ENCODE results near the gene TMBIM1.
"Not testable (repeated sequence)": the region's sequence is repeated elsewhere in the genome, so short reads cannot be mapped to it uniquely, and the experiment has no call there.

The TMBIM1 gene

GRCh38 chr2:218315397-218315796, 23.1 kb upstream of the TMBIM1 start:
- H3K9me3 ChIP-seq (ENCODE audit: control insufficient read depth, low read length): no peaks in the 10 kb centered on the region
- no peak for DNase-seq (ENCODE audit: low read depth)
- peaks cover 6% of the 10 kb centered on the region for H3K27me3 ChIP-seq (replicated peaks; ENCODE audit: control insufficient read depth, insufficient read depth, low read length)
- H3K4me3 ChIP-seq (ENCODE audit: low read length): no peak overlapping the region
- H3K36me3 ChIP-seq (ENCODE audit: control insufficient read depth, insufficient read depth, low read length, severe bottlenecking): no peaks in the 10 kb centered on the region
- no peaks in the 10 kb centered on the region for H3K4me1 ChIP-seq (ENCODE audit: control insufficient read depth, insufficient read depth, low read length)
- H3K9ac ChIP-seq (ENCODE audit: low read length): no peak overlapping the region

- H3K9ac ChIP-seq (ENCODE audit: low read length); H3K27me3 ChIP-seq (replicated peaks; ENCODE audit: control insufficient read depth, insufficient read depth, low read length); DNase-seq (ENCODE audit: low read depth); H3K4me1 ChIP-seq (ENCODE audit: control insufficient read depth, insufficient read depth, low read length); H3K4me3 ChIP-seq (ENCODE audit: low read length); H3K36me3 ChIP-seq (ENCODE audit: control insufficient read depth, insufficient read depth, low read length, severe bottlenecking); H3K9me3 ChIP-seq (ENCODE audit: control insufficient read depth, low read length): not testable (repeated sequence)
These were observed 22.5 kb upstream of the TMBIM1 start for GRCh38 chr2:218314764-218315163.

DNA sequence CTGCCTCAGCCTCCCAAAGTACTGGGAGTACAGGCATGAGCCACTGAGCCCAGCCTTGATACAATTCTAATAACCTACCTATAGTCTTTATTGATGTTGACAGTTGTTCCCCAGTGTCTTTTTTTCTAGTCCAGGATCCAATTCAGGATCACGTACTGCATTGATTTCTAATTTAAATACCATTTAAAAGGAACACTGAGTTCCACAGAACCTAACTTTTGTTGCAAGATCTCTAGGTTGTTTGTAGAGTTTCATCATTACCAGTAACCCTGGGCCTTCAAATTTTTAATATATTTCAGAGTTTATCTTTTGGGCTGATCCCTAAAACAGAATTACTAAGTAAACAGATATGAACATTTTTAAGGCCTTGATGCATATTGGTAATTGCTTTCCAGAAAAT, 21.1 kb upstream of the TMBIM1 start:
- DNase-seq (ENCODE audit: low read depth): no peak
- peaks cover 6% of the 10 kb centered on the region for H3K27me3 ChIP-seq (replicated peaks; ENCODE audit: control insufficient read depth, insufficient read depth, low read length)
- H3K4me3 ChIP-seq (ENCODE audit: low read length): no peak overlapping the region
- H3K36me3 ChIP-seq (ENCODE audit: control insufficient read depth, insufficient read depth, low read length, severe bottlenecking): no peaks in the 10 kb centered on the region
- no peaks in the 10 kb centered on the region for H3K4me1 ChIP-seq (ENCODE audit: control insufficient read depth, insufficient read depth, low read length)
- no peaks in the 10 kb centered on the region for H3K9me3 ChIP-seq (ENCODE audit: control insufficient read depth, low read length)
- H3K9ac ChIP-seq (ENCODE audit: low read length): no peak overlapping the region

DNA sequence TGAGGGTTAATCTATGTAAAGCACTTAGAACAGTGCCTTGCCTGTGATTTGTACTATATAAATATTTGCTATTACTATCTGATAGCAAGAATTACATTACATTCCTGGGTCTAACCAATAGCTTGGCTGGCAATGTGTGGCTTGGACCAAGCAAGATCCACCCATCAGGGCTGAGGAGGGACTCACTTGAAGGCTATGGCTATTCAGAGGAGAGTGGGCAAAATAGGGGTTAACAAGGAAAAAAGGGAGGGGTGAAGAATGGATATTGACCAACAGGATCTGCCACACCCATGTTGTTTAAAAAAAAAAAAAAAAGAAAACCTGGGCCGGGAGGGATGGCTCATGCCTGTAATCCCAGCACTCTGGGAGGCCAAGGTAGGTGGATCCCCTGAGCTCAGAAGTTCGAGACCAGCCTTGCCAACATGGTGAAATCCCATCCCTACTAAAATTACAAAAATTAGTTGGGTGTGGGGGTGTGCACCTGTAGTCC, 20.0 kb upstream of the TMBIM1 start:
- Histone ChIP-seq H3K27me3 (replicated peaks; ENCODE audit: control insufficient read depth, insufficient read depth, low read length) (peaks cover 3% of the 10 kb centered on the region), H3K4me1 (ENCODE audit: control insufficient read depth, insufficient read depth, low read length) (no peaks in the 10 kb centered on the region), H3K9me3 (ENCODE audit: control insufficient read depth, low read length) (no peaks in the 10 kb centered on the region), H3K9ac (ENCODE audit: low read length) (no peak overlapping the region), H3K4me3 (ENCODE audit: low read length) (no peak overlapping the region), H3K36me3 (ENCODE audit: control insufficient read depth, insufficient read depth, low read length, severe bottlenecking) (no peaks in the 10 kb centered on the region)
- DNase-seq (ENCODE audit: low read depth): no peak

- DNase-seq (ENCODE audit: low read depth); H3K9me3 ChIP-seq (ENCODE audit: control insufficient read depth, low read length); H3K4me3 ChIP-seq (ENCODE audit: low read length); H3K4me1 ChIP-seq (ENCODE audit: control insufficient read depth, insufficient read depth, low read length); H3K9ac ChIP-seq (ENCODE audit: low read length); H3K36me3 ChIP-seq (ENCODE audit: control insufficient read depth, insufficient read depth, low read length, severe bottlenecking); H3K27me3 ChIP-seq (replicated peaks; ENCODE audit: control insufficient read depth, insufficient read depth, low read length): not testable (repeated sequence)
These were observed 19.4 kb upstream of the TMBIM1 start for GRCh38 chr2:218311541-218312266.

DNA sequence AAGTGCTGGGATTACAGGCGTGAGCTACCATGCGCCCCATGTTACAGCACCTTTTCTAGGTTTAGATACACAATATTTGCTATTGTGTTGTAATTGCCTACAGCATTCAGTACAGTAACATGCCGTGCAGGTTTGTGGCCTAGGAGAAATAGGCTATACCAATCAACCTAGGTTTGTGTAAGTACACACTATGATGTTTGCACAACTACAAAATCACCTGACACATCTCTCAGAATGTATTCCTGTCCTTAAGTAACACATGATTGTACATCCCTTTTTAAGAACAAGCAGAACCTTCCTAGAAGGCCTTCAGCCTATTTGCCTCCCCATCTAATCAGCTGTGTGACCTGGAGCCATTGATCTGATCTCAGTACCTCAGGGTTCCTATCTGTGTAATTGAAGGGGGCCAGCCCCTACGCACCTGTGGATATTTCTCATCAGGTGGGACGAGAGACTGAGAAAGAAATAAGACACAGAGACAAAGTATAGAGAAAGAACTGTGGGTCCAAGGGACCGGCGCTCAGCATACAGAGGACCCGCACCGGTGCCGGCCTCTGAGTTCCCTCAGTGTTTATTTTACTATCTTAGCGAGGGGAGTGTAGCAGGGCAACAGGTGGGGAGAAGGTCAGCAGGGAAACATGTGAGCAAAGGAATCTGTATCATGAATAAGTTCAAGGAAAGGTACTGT, 18.7 kb upstream of the TMBIM1 start:
- no peak for DNase-seq (ENCODE audit: low read depth)
- H3K4me3 ChIP-seq (ENCODE audit: low read length): no peak overlapping the region
- no peaks in the 10 kb centered on the region for H3K4me1 ChIP-seq (ENCODE audit: control insufficient read depth, insufficient read depth, low read length)

GRCh38 chr2:218307415-218308090, 15.2 kb upstream of the TMBIM1 start:
- no peaks in the 10 kb centered on the region for H3K9me3 ChIP-seq (ENCODE audit: control insufficient read depth, low read length)
- DNase-seq (ENCODE audit: low read depth): no peak
- H3K4me1 ChIP-seq (ENCODE audit: control insufficient read depth, insufficient read depth, low read length): no peaks in the 10 kb centered on the region
- H3K27me3 ChIP-seq (replicated peaks; ENCODE audit: control insufficient read depth, insufficient read depth, low read length): peaks cover 6% of the 10 kb centered on the region
- H3K9ac ChIP-seq (ENCODE audit: low read length): no peak overlapping the region
- no peak overlapping the region for H3K4me3 ChIP-seq (ENCODE audit: low read length)
- no peaks in the 10 kb centered on the region for H3K36me3 ChIP-seq (ENCODE audit: control insufficient read depth, insufficient read depth, low read length, severe bottlenecking)

More for the DNA sequence above, 18.7 kb upstream of the TMBIM1 start:
- Histone ChIP-seq H3K27me3 (replicated peaks; ENCODE audit: control insufficient read depth, insufficient read depth, low read length) (peaks cover 3% of the 10 kb centered on the region), H3K36me3 (ENCODE audit: control insufficient read depth, insufficient read depth, low read length, severe bottlenecking) (no peaks in the 10 kb centered on the region), H3K9ac (ENCODE audit: low read length) (no peak overlapping the region), H3K9me3 (ENCODE audit: control insufficient read depth, low read length) (no peaks in the 10 kb centered on the region)

DNA sequence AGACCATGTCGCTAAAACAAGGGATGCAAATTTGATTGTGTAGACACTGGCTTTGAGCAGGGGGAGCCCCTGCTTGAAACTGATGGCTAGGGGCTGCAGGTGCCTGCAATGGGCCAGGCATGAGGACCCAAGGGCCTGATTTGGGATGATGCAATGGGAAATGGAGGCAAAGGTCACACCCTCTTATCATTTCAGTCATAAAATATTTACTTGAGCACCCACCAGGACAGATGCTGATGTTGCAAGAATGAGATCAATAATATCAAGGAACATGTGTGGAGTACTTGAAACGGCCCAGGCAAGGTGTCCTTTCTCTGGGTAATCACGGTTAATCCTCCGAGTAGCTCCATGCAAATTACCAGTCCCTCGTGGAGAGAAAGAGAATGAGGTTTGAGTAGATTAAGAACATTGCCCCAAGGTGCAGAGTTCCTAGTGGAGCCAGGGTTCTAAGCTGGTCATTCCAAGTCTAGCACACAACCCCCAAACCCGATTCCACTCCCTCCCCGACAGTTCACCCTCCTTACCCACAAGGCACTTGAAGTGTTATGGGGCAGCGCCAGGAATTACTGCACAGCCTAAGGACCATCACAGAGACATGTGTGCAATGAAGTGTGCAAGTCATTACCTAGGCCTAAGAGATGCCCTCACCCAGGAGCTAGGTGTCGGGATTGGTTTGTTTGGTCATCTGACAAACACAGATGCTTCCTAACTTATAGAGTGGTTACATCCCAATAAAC, 14.0 kb upstream of the TMBIM1 start:
- Histone ChIP-seq H3K4me1 (ENCODE audit: control insufficient read depth, insufficient read depth, low read length) (no peaks in the 10 kb centered on the region), H3K9me3 (ENCODE audit: control insufficient read depth, low read length) (no peaks in the 10 kb centered on the region), H3K9ac (ENCODE audit: low read length) (no peak overlapping the region), H3K4me3 (ENCODE audit: low read length) (no peak overlapping the region), H3K36me3 (ENCODE audit: control insufficient read depth, insufficient read depth, low read length, severe bottlenecking) (no peaks in the 10 kb centered on the region), H3K27me3 (replicated peaks; ENCODE audit: control insufficient read depth, insufficient read depth, low read length) (peaks cover 6% of the 10 kb centered on the region)
- no peak for DNase-seq (ENCODE audit: low read depth)

DNA sequence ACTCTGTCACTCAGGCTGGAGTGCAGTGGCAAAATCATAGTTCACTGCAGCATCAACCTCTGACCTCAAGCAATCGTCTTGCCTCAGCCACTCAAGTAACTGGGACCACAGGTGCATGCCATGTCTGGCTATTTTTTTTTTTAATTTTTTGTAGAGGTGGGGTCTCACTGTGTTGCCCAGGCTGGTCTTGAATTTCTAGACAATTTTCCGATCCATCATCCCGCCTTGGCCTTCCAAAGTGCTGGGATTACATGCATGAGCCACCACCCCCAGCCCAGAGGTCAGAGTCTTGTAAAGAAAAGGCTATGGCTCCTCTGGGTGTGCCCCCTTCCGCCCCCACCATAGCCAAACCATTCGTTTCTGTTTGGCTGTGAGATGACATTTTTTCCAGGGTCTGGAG, 13.1 kb upstream of the TMBIM1 start:
- no peak for DNase-seq (ENCODE audit: low read depth)
- Histone ChIP-seq H3K36me3 (ENCODE audit: control insufficient read depth, insufficient read depth, low read length, severe bottlenecking) (no peaks in the 10 kb centered on the region), H3K9me3 (ENCODE audit: control insufficient read depth, low read length) (no peaks in the 10 kb centered on the region), H3K4me1 (ENCODE audit: control insufficient read depth, insufficient read depth, low read length) (no peaks in the 10 kb centered on the region), H3K27me3 (replicated peaks; ENCODE audit: control insufficient read depth, insufficient read depth, low read length) (peaks cover 6% of the 10 kb centered on the region), H3K4me3 (ENCODE audit: low read length) (no peak overlapping the region), H3K9ac (ENCODE audit: low read length) (no peak overlapping the region)

DNA sequence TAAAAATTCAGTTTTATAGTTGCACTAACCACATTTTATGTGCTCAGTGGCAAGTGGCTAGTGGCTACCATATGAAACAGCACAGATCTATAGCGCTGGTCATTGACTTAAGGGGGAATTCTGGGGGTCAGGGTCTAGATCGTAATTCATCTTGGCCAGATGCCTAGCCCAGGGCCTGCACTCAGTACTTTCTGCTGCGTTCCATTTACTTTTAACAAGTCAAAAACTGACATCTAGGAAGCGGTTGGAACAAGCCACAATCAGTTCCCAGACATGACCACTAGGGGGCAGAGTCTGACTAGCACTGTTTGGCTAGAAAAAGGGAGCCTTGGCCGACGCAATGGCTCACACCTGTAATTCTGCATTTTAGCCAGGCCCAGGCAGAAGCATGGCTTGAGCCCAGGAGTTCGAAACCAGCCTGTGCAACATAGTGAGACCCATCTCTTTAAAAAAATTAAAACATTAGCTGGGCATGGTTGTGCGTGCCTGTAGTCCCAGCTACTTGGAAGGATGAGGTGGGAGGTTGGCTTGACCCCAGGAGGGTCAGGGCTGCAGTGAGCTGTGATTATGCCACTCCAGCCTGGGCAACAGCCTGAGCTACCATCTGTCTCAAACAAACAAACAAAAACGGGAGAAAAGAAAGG, 9.0 kb upstream of the TMBIM1 start:
- no peaks in the 10 kb centered on the region for H3K4me1 ChIP-seq (ENCODE audit: control insufficient read depth, insufficient read depth, low read length)
- H3K9ac ChIP-seq (ENCODE audit: low read length): peak overlapping the region; percentile 21
- H3K4me3 ChIP-seq (ENCODE audit: low read length): no peak overlapping the region
- DNase-seq (ENCODE audit: low read depth): peak; percentile 94
- H3K9me3 ChIP-seq (ENCODE audit: control insufficient read depth, low read length): no peaks in the 10 kb centered on the region
- H3K36me3 ChIP-seq (ENCODE audit: control insufficient read depth, insufficient read depth, low read length, severe bottlenecking): no peaks in the 10 kb centered on the region
- H3K27me3 ChIP-seq (replicated peaks; ENCODE audit: control insufficient read depth, insufficient read depth, low read length): peaks cover 6% of the 10 kb centered on the region
